HG03575 (cell line): Measurements from ENCODE around the gene FMOD.

Source experiments
- ATAC-seq: cut with Tn5 transposase; IDR thresholded peaks from one replicate; pipeline ENCODE4 v1.9.1; 2021; ENCODE audit not compliant: unreplicated experiment, insufficient number of reproducible peaks, low FRiP score; ENCODE audit errors: extremely low read depth

The FMOD gene

DNA sequence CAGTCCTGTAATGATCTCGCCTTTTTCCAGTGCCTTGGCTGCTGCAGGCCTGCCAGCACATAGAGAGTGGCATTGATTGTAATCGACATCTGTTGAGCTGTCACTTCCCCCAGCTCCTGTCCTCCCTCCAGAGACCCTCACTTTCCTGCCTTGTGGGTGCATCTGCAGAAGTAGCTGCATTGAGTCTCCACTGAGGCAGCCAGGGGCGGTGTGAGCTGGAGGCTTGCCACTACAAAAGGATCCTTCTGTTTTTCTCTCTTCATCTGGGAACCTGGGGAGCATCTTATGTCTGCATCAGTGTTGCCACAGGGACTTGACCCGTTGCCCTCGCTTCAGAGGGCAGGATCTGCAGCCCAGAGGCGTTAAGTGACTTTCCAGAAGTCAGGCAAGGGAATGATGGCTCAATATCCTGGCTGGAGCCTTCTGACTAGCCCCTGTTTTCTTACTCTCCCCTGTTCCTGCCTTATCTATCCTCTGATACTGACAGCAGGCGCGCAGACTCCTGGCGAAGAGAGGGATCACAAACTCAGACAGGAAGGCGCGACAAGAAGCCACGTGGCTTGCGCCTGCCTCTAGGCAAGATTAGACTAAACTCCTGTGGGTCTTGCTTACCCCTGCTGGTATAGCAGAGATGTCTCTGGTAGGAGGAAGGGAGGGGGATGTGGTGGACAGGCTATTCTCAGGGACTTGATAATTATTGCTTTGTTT lies 13.3 kb upstream of the FMOD start:
- no peak for ATAC-seq

DNA sequence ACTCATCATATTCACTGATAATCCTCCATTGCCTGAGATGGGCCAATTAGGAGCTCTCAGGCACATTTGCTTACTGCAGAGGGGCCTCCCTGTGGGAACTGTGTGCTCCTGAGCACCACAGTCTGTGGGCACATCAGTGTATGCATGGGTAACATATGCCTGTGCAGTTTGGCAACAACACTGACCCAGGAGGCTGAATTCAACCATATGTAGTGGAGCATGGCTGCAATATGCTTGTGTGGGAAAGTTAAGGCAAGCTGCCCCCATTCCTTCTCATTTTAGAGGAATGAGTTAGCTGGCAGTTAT lies 11.8 kb upstream of the FMOD start:
- no peak for ATAC-seq

DNA sequence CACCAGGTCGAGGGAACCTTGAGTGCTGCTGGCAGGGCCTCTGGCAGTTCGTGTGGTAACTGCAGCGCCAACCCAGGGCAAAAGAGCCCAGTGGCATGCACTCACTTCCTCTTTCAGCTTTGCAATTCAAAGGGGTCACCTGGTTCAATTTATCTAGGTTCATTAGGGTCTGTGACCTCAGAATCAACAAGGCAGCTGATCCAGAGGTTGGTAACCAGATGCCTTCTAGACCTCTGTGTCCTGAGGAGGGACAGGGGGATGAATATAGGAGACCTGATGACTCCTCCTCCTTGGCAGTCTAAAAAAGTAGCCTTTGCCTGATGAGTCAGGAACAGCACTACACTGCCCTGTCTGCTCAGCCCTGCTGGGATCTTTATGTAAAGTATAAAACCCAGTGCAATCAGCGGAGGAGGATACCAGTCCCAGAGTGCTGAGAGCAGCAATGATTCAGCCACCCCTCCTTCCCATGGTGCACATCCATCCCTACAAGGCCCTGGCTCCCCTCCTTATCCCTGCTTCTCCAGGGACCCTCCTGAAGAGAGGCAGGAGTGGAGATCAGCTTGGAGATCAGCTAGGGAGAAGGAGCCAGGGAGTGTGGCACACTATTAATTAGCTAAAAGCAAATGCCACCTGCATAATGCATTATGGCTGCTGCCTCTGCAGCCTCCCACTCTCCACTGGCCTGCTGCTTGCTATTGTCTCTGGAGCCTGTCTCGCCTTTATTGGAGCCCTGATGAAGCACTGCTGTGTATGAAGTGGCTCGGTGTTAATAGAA lies 11.2 kb upstream of the FMOD start:
- ATAC-seq, result no peak

DNA sequence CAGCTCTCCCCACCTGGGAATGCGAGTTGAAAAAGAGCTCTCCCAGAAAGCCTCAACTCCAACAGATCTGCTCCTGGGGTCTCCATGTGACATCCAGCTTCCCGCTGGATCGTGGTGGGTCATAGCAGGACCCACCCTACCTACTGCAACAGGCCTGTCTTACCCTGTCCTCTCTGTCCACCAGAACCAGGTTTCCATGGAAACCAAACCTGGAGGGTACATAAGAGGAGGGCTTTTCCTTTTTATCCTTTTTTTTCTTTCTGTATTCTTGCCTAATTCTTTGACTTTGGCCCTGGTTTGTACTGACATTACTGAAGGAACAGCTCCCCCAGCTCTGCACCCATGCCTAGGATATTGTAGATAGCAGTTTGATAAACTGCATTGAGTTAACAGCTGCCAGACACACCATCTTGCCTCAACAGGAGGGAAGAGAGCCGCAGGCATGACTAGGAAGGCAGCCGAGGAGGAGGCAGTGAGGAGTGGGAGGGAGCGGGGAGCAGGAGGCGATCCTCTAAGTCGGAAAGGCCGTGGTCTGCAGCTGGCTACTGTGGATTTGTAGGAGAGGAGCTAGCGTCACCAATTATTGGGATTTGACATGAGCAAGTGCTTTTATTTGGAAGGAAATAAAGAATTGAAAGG lies 9.7 kb upstream of the FMOD start:
- no peak for ATAC-seq

DNA sequence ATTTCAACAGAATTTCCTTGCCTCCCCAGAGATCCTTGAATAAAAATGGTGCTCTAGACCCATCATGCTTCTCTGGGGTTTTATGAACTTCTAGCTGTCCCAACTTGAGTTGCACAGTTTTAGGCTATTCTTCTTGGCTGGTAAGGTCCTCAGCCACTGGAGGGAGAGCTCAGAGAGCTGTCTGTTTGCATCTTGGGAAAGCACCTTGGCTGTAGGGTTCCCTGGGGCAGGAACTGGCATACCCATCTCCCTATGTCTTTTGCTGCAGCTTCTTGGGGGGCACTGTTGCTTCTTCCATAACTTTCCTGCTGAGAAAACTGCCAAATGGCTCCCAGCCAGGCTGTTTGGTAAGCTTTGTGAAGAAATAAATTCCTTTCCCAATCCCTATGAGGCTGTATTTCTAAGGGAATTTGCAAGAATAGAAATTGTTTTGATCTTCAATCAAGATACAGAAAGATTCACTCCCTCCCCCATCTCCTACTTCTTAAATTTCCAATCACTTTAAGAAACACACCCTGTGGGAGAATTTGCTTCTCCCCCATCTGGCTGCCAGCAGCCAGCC lies 8.2 kb upstream of the FMOD start:
- no peak for ATAC-seq

DNA sequence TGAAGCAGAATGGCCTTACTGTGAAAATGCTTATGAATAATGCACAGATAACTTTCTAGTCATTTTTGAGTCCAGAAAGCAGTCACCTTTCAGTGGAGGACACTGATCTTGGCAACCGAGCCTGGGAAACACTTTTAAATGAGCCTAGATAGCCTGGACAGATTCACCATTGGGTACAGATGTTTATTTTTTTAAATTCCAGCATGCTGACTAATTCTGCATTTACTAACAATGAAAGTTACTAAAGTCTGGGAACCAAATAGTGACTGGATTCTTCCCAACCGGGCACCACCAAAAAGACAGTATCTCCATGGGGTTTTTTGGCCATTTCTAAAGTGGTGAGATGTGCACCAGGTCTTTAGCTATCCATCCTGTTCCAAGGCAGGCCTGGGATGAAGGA lies 3.3 kb upstream of the FMOD start:
- ATAC-seq, result no peak

DNA sequence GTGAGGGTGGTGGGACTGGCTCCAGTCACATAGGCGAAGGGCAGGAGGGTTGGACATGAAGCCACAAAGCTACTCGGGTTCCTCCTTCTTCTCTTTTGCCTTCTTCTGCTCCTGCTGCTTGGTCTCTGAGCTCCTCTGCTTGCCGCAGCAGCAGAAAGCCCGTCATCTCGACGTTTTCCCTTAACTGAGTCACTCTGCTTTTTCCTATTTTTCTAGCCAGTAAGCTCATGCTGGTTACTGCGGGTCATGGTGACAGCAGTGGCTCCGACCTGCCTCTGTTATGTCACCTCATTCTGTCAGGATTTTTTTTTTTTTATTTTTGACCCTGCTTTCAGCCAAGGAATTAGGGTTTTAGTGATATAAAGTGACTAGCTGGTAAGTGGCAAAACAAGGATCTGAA lies 2.6 kb upstream of the FMOD start:
- no peak for ATAC-seq

DNA sequence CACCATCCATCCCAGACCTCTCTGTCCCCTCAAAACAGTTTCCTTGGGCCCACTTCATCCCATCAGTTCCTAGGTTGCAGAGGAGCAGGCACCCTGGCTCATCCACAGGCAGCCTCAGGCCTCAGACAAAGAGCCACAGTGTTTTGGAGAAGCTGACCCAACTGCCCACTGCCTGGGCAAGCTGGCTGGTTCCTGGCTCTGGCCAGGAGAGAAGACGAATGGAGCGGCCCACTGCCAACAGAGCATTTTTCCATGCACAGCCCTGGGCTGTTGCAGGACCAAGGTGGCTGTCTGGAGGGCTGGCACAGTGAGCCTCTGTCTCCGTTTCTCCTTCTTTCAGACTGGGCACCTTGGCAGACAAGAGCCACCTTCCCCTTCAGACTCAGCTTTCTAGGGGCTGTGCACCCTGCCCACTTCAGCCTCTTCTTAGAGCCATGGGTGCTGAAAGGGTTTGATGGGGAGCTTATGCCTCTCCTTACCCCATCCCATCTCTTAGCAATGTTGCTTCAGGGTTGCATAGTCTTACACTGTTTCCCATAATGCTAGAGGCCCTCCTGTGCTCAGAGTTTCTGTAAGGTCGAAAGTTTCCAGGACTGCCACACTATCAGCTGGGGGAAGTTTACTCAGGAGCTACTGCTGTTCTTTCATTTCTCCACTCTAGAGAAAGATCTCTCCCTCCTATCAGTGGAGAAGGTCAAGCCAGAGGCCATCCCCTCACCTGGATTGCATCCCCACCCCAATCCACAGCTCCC lies 973 bp downstream of the FMOD start:
- no peak for ATAC-seq

DNA sequence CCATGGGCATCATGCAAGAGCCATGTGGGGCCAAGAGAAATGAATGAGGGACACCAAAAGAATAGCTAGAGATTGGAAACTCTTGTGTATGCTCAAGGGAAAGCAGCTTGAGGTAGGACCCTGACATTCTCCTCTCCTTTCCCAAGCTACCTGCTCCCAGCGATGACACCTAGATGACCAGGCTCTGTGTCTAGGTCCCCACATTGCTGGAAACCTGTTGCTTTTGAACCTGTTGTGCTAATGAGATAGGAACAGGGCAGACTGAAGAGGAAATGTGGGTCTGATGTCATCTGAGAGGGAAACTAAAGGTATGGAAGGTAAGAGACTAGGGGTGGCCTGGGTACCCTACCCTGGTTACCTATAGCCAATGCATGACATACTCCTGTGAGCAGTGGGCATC lies 1.8 kb downstream of the FMOD start:
- ATAC-seq, result no peak

DNA sequence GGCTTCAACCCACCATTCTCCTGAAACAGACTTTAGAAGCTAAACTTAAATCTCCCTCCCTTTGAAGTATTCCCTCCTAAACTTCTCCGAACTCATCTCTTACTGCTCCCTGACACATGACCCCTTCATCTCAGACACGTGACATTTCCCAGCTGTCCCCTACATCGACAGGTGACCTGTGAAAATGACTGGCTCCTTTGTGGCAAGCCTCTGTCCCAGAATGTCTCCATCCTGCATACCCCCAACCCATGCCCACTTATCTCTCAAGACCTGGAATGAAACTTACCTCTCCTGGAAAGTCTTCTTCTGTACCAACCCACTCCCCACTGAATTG lies 4.2 kb downstream of the FMOD start:
- ATAC-seq, result no peak

DNA sequence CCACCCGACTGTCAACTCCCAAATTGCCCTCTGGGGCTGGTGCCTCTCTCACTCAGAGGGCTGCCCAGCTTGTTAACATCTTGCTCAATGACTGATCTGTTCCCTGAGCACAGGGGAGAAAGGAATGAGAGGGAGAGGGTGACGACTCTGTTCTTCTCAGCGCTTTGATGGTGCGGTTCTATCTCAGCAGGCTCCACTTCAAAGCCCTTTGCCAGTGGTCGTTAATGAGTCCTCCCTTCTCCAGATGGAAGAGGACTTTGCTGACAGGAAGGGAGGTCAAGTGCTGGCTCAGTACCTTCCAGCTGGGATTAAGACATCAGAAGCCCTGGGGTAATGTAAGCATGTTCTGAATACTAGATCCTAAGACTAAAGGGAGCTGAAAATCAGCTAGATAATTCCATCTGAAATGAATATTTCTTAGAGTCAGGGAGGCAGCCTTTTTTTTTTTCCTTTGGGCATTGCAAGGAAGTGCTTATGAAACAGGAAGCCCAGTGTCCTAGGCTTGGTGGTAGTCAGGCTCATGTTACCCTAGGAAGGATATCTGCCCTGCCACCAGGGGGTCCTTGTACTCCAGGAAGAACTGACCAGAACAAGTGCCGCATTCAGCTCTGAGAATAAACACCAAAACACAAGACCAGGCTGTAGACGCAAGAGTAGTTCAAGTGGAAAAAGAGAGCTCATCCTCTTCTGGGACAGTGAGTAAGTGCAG lies 4.7 kb downstream of the FMOD start:
- ATAC-seq, result no peak

DNA sequence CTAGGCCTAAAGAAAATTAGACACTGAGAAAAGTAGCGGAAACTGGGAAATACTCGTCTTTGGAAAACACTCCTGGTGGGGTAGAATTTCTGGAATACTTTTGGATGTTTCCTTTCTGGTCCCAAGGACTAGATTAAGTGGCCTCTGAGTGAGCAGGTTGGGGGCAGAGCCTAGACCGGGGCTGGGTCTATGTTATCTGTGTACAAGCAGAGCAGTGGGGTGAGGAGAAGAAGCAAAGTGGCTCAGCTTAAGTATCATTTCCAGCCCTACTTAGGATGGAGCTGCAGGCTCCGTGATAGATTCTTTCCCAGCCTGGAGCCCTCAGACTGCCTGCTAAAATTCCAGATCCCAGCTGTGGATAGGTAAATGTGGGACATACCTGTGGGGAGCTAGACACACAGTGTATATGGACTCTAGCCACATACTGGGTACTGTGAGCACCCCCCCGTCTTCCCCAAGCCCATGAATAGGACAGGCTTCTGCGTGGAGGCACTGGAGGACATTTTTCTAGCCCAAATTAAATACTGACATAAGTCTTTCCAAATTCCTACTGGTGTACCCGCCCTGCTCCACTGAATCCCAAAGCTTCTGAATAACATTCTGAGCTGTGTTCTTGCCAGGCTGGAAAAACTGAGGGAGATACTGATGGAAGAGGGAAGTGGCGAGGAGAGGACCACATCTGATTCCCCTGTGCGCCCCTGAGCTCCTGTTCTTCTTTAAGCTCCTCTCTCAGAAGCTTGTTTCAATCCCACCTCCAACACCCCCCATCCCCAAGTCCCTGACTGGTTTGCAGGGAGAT lies 6.8 kb downstream of the FMOD start:
- ATAC-seq, result no peak

DNA sequence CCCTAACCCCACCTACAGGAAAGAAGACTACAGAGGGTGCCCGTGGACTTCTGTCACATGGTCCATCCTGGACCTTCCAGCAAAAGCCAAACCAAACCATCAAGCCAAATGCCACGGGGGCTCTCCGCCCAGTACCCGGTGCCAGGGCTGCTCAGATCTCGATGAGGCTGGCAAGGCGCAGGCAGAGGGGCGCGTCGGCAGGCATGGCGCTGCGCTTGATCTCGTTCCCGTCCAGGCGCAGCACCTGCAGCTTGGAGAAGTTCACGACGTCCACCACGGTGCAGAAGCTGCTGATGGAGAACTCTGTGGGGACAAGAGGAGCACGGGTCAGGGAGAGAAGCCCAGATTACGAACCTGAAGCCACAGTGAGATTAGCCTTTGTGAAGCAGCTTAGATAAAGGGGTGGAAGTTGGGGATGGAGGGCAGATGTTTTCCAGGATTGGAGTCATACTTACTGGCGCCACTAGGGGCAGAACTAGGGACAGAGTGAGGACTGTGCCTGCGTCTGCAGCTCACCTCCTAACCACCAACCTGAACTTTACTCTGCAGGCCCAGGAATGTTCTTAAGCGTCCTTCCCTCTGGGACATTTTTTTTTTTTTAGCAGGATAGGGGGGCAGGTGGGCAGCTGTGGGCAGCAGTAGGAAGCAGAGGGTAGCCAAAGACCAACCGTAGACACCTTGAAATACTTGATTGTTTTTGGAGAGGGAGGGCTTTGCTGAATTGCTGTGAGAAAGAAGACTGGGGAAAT lies 8.6 kb downstream of the FMOD start:
- ATAC-seq, result no peak

DNA sequence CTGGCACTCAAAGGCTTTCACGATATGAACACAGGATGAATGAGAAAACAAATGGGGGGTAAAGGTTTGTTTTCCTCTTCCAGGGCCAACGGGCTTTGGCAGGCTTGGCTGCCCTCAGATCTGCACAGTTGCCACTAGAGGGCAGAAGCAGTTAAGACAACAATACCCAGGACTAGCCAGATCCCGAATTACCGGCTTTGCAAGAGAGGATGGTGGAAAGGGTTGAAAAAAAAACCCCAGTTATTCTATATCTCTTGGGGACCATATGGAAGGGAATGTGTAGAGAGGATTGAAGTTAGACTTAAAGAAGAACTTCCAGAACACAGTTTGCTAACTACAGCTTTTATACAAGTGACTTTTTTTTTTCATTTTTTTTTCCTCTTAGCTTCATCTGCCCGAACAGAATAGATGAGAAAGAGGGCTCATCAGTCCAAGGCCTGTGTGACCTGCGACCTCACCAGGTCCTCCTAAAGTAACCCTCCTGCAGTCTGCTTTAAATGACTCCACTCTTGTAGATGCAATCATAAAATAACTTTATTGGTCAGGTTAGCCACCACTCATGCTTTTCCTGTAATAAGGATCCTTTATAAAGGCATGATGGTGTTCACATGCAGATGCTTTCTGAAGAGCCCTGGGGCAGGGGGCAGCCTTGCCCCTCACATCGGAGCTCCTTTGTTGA lies 10.7 kb downstream of the FMOD start:
- no peak for ATAC-seq

DNA sequence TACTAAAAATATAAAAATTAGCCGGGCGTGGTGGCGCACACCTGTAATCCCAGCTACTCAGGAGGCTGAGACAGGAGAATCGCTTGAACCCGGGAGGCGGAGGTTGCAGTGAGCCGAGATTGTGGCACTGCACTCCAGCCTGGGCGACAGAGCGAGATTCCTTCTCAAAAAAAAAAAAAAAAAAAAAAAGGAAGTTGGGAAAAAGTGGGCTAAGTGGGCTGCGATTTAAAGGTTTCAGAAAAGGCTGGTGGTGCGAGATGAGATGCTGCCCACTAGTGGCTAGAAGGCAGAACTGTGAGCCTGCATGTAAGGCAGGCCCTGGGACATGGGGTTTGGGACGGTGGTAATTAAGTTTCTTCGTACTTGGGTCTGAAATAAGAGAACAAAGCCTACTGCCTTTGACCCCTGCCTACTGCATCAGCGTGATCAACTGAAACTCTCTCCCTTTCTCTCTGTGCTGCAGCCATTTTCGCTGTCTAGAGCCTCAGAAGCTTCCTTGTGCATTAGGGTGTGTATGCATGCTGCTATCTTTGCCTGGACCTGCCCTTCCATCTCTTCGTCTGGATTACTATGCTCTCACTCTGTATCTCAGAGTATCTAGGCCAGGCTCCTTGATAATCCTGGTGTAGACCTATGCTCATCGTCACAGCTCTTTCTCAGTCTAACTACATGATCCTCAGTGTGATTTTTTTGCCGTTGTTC lies 12.4 kb downstream of the FMOD start:
- no peak for ATAC-seq

DNA sequence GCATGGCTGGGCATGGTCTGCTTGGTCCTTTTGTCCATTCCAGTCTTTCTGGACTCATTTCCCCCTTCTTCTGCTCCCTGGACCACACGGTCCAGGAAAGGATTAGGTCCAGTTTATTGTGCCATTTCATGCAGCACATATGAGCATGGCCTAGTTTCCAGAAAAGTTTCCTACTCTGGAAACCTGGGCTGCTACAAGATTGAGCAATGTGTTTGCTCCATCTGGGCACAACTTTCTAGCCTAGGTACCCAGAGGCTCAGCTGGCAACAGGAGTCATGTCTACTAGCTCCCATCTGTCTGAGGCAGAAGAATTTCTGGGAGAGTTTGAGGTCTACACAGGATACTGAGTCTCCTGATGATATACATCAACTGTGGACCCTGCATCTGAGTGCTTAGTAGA lies 14.8 kb downstream of the FMOD start:
- ATAC-seq, result no peak

DNA sequence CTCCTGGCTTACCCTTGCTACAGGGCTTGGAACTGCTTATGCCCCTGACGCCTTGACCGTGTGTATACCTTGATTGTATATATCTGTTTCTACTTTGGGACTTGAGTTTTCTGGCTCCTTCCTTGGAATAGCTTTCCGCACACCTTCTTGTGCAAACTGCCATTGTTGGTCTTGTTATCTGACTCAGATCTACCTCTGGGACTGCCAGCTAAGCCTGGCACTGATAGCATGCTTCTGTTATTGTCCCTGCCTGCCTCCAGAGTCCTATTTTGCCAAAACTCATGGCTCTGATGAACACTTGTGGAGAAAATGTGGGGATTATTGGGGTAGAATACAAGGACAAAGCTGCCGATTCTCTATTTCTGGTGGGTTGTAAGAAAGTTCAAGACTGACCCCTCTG lies 15.4 kb downstream of the FMOD start:
- no peak for ATAC-seq
